DOHH2 (cell line): Measurements from ENCODE around the gene PRDX4.

ENCODE experiments used
- H3F3A ChIP-seq: fragments of 200-600 bp; sonication (generic), shearing (Covaris generic); 2 replicates; pipeline ENCODE4 v1.6.0; 2016; ENCODE audit warnings: antibody characterized with exemption, mild to moderate bottlenecking; ENCODE audit not compliant: control insufficient read depth, insufficient read depth
- H3K27ac ChIP-seq: fragments of 200-600 bp; sonication (generic); 2 replicates; pipeline ENCODE4 v1.5.1; 2014; ENCODE audit warnings: low read depth, mild to moderate bottlenecking, low read length, moderate library complexity
- H3K27me3 ChIP-seq: fragments of 200-600 bp; sonication (generic); 2 replicates; pipeline ENCODE4 v1.6.1; 2014; ENCODE audit warnings: mild to moderate bottlenecking, low read length, mixed read lengths; ENCODE audit not compliant: control insufficient read depth
- H3K36me3 ChIP-seq: fragments of 200-600 bp; sonication (generic); 2 replicates; pipeline ENCODE4 v1.6.1; 2014; ENCODE audit warnings: mild to moderate bottlenecking, low read length, moderate library complexity, mixed read lengths; ENCODE audit not compliant: control insufficient read depth
- H3K4me1 ChIP-seq: fragments of 200-600 bp; sonication (generic); 2 replicates; pipeline ENCODE4 v1.6.1; 2014; ENCODE audit warnings: mild to moderate bottlenecking, low read length, mixed read lengths; ENCODE audit not compliant: control insufficient read depth
- H3K4me2 ChIP-seq: fragments of 200-600 bp; sonication (generic); 2 replicates; pipeline ENCODE4 v1.6.0; 2014; ENCODE audit warnings: mild to moderate bottlenecking, low read length, moderate library complexity
- H3K4me3 ChIP-seq: fragments of 200-600 bp; sonication (generic); 2 replicates; pipeline ENCODE4 v1.5.1; 2014; ENCODE audit warnings: mild to moderate bottlenecking, low read length, mixed read lengths
- H3K79me2 ChIP-seq: fragments of 200-600 bp; sonication (generic); 2 replicates; pipeline ENCODE4 v1.6.1; 2014; ENCODE audit warnings: mild to moderate bottlenecking, low read length, mixed read lengths; ENCODE audit not compliant: control insufficient read depth
- H3K9me2 ChIP-seq: fragments of 200-600 bp; sonication (generic); replicated peaks from 2 replicates; pipeline ENCODE4 v1.6.1; 2014; ENCODE audit warnings: mild to moderate bottlenecking, low read length, mixed read lengths; ENCODE audit not compliant: control insufficient read depth
- H3K9me3 ChIP-seq: fragments of 200-600 bp; sonication (generic); 2 replicates; pipeline ENCODE4 v1.6.1; 2014; ENCODE audit warnings: antibody characterized with exemption, low read length, mixed read lengths; ENCODE audit not compliant: control insufficient read depth, insufficient read depth
- H4K20me1 ChIP-seq: fragments of 200-600 bp; sonication (generic); 2 replicates; pipeline ENCODE4 v1.6.0; 2014; ENCODE audit warnings: low read depth, mild to moderate bottlenecking, antibody characterized with exemption, low read length, moderate library complexity; ENCODE audit not compliant: control insufficient read depth, insufficient read depth
- EZH2phosphoT487 ChIP-seq: fragments of 200-600 bp; sonication (generic); IDR thresholded peaks from 2 replicates; pipeline ENCODE4 v1.6.1; 2017; ENCODE audit warnings: borderline replicate concordance, mild to moderate bottlenecking, antibody characterized with exemption, low read length, moderate library complexity, mixed read lengths
- TF ChIP-seq, protein P1 (sequence below): fragments of 200-600 bp; sonication (generic); IDR thresholded peaks from one replicate; pipeline ENCODE4 v1.5.1; 2014; ENCODE audit warnings: antibody characterized with exemption, mild to moderate bottlenecking, low read depth, low read length; ENCODE audit not compliant: poor library complexity, severe bottlenecking

The PRDX4 gene

DNA sequence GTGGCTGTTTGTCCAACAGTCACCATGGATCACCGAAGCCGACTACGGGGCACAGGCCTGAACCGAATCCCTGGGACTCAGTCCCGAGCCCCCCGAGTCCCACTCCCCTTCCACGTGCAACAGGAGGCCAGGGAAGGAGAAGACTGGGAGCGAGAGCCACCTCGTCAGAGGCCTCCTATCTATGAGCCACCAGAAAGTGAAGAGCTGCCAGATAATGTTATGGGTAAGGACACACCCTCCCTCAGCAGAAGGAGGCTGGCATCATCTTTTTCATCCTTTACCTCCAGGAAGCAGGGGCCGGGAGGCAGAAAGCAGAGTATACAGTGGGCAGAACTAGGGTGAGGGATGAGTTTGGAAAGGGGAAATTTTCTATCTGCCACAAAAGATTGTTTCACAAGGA, 2.8 kb upstream of the PRDX4 start:
- no peaks in the 10 kb centered on the region for H3K27me3 ChIP-seq
- H3K36me3 ChIP-seq = 0 out of 2 replicates have a peak, but pooled peaks cover 3% of the 10 kb centered on the region
- H4K20me1 ChIP-seq = no peaks in the 10 kb centered on the region
- no peak overlapping the region for H3K4me2 ChIP-seq
- no peaks in the 10 kb centered on the region for H3K9me2 ChIP-seq
- no peak overlapping the region for H3K4me3 ChIP-seq
- H3K4me1 ChIP-seq = peaks cover 26% of the 10 kb centered on the region
- no peaks in the 10 kb centered on the region for H3F3A ChIP-seq
- H3K79me2 ChIP-seq = peaks cover 21% of the 10 kb centered on the region
- no peaks in the 10 kb centered on the region for H3K9me3 ChIP-seq
- no peak overlapping the region for H3K27ac ChIP-seq
- TF ChIP-seq, protein P1, sequence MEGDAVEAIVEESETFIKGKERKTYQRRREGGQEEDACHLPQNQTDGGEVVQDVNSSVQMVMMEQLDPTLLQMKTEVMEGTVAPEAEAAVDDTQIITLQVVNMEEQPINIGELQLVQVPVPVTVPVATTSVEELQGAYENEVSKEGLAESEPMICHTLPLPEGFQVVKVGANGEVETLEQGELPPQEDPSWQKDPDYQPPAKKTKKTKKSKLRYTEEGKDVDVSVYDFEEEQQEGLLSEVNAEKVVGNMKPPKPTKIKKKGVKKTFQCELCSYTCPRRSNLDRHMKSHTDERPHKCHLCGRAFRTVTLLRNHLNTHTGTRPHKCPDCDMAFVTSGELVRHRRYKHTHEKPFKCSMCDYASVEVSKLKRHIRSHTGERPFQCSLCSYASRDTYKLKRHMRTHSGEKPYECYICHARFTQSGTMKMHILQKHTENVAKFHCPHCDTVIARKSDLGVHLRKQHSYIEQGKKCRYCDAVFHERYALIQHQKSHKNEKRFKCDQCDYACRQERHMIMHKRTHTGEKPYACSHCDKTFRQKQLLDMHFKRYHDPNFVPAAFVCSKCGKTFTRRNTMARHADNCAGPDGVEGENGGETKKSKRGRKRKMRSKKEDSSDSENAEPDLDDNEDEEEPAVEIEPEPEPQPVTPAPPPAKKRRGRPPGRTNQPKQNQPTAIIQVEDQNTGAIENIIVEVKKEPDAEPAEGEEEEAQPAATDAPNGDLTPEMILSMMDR = no peak
- no peak for TF ChIP-seq EZH2phosphoT487

GRCh38 chrX:23666282-23666681, 1.0 kb upstream of the PRDX4 start:
- no peaks in the 10 kb centered on the region for H4K20me1 ChIP-seq
- no peaks in the 10 kb centered on the region for H3K9me3 ChIP-seq
- H3F3A ChIP-seq = no peaks in the 10 kb centered on the region
- H3K4me3 ChIP-seq = no peak overlapping the region
- H3K36me3 ChIP-seq = peaks cover 12% of the 10 kb centered on the region
- TF ChIP-seq, protein P1 = no peak
- TF ChIP-seq EZH2phosphoT487 = no peak
- H3K4me1 ChIP-seq = peaks cover 26% of the 10 kb centered on the region
- no peak overlapping the region for H3K27ac ChIP-seq
- peaks cover 35% of the 10 kb centered on the region for H3K79me2 ChIP-seq
- no peaks in the 10 kb centered on the region for H3K9me2 ChIP-seq
- peak overlapping the region; percentile 85 for H3K4me2 ChIP-seq
- no peaks in the 10 kb centered on the region for H3K27me3 ChIP-seq

DNA sequence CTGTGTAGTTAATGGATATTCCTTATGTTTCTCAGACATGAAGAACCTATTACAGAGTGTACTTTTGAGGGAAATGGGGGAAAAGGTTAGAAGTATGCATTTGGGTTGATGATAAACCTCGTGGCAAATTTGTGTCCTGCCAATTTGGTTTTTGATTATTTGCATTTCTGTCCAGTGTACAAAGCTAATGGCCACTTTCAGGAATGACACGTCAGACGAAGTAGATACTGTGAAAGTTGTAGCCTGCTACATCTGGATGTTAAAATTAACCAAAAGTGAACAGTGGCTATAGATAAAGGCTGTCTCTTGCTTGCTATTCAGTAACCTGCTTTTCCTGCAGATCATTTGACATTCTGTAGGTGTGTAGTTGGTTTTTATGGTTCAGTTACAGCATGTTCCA, 1.0 kb downstream of the PRDX4 start:
- peaks cover 19% of the 10 kb centered on the region for H3K4me1 ChIP-seq
- no peaks in the 10 kb centered on the region for H3K27me3 ChIP-seq
- H3K9me2 ChIP-seq = no peaks in the 10 kb centered on the region
- peaks cover 29% of the 10 kb centered on the region for H3K36me3 ChIP-seq
- peak overlapping the region; percentile 13; the same call in 1 of the 2 replicates for H3K27ac ChIP-seq
- H4K20me1 ChIP-seq = no peaks in the 10 kb centered on the region
- TF ChIP-seq EZH2phosphoT487 = no peak
- TF ChIP-seq, protein P1 = no peak
- no peaks in the 10 kb centered on the region for H3F3A ChIP-seq
- H3K9me3 ChIP-seq = no peaks in the 10 kb centered on the region
- peak overlapping the region; percentile 85 for H3K4me3 ChIP-seq
- H3K4me2 ChIP-seq = peak overlapping the region; percentile 85
- peaks cover 37% of the 10 kb centered on the region for H3K79me2 ChIP-seq
